Measurements from ENCODE around the gene ATP2A1.
"Not testable (repeated sequence)": the region's sequence is repeated elsewhere in the genome, so short reads cannot be mapped to it uniquely, and the experiment has no call there.

The ATP2A1 gene

DNA sequence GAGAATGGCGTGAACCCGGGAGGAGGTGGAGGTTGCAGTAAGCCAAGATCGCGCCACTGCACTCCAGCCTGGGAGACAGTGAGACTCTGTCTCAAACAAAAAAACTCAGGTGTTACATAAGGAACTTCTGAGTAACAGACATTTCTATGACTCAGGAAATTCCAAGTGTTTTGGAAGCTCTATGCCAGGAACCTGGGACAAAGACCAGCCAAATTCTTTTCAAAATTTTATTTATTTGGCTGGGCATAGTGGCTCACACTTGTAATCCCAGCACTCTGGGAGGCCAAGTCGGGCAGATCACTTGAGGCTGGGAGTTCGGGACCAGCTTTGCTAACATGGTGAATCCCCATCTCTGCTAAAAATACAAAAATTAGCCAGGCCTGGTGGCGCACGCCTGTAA, 19.9 kb upstream of the ATP2A1 start:
- no peak for DNase-seq (ENCODE audit: low read depth in 3 of 3, low spot score in 1 of 3)

DNA sequence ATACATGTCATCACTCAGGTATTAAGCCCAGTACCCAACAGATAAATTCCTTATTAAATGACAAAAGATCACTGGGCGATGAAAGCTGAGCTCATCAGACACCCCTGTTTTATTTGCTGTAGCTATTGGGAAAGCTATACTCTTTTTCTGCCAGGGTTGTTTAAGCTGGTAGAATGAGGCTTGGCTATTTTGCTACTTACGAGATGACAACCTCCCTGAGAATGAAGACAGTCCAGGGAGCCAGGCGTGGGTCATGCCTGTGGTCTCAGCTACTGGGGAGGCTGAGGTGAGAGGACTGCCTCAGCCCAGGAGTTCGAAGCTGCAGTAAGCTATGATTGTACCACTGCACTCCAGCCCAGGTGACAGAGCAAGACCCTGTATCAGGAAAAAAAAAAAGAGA, 19.0 kb upstream of the ATP2A1 start:
- no peak for DNase-seq (ENCODE audit: low read depth in 3 of 3, low spot score in 1 of 3)

DNA sequence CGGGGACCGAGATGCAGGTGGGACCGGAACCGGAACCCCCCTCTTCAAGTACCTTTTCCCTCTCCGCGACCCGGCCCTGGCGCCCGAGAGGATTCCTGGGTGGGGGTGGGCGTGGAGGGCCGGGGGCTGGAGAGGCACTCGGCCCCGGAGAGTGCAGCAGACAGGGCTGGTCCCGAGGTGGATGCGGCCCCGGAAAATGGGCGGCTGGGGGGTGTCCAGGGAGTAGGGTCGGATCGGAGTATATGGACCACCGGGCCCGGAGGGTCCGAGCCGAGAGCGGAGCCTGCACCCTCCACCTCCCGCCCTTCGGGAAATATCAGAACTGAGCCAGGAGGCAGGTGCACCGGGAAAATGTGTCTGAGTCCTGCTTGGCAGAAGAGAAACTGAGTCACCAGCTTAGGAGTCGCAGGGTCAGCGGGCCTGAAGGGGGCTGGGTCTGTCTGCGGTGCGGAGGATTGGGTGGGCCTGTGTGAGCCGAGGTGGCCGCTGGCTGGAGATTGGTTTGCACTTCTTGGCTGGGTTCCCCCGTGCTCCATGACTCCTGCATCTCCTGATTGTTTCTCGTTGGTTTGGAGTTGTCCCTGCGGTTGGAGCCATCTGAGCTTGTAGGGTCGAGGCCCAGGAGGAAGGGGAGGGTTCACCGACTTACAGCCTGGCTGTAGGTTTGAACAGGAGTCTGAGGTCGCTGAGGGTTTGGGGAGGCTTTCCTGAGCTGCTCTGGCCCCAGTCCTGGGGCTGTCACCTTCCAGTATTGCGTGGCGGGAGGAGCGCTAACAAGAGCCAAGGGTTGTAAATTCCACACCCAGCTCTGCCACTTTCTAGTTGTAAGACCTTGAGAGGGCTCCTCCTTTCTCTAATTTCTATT, 14.1 kb upstream of the ATP2A1 start:
- DNase-seq (ENCODE audit: low read depth in 3 of 3, low spot score in 1 of 3) = no peak

DNA sequence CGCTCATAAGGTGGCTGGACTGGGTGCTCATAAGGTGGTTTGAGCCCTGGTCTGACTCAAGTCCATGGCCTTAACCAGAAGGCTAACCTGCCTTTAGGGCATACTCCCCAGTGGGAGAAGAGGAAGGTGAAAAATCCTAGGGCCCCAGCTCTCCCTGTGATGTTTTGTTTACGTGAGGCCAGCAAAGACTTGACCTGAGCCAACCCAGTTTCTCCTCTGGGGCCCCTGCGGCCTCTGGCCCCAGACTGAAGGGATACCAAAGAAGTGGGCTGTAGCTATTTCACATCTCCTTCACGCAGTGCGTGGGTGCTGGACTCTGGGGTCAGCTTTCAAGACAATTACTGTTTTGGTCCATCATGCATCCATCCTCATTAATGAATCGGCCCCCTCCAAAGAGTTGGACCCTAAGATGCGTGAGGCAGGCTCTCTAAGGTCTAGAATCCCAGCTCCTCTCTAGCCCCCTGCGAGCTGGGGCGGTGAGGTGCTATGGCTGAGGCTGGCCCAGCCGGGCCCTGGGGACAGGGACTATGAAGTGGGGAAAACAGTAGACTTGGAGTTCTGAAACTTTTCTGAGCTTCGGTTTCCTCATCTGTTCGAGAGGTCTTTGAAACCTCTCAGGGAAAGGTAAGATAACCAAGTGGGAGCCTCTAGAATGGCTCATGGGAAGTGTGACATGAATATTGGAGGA, 13.1 kb upstream of the ATP2A1 start:
- DNase-seq (ENCODE audit: low read depth in 3 of 3, low spot score in 1 of 3) = no peak

DNA sequence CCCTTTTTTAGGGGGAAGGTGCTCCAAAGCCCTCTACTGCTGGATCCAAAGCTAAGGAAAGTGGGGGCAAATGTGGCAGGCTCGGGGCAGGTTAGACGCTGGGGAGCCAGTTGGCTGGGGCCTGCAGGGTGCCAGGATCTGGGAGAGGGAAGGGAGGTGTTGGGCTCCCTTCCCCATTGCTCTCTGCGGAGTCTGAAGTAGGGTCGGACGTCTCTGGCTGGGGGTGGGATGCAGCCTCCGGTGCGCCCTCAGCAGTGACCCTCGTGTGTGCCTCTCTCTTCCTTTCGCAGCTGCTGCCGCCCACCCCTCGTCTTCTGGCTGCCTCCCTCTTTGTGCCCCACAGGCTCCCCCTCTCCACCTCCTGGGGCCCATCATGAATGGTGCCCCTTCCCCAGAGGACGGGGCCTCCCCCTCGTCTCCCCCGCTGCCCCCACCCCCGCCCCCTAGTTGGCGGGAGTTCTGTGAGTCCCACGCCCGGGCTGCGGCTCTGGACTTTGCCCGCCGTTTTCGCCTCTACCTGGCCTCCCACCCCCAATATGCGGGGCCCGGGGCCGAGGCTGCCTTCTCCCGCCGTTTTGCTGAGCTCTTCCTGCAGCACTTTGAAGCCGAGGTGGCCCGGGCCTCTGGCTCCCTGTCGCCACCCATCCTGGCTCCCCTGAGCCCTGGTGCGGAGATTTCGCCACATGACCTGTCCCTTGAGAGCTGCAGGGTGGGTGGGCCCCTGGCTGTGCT, 12.4 kb upstream of the ATP2A1 start:
- no peak for DNase-seq (ENCODE audit: low read depth in 3 of 3, low spot score in 1 of 3)

DNA sequence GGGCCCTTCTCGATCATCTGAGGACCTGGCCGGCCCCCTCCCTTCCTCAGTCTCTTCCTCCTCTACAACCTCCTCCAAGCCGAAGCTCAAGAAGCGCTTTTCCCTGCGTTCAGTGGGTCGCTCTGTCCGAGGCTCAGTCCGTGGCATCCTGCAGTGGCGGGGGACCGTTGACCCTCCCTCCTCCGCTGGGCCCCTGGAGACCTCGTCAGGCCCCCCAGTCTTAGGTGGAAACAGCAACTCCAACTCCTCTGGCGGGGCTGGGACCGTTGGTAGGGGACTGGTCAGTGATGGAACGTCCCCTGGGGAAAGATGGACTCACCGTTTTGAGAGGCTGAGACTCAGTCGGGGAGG, 11.9 kb upstream of the ATP2A1 start:
- no peak for DNase-seq (ENCODE audit: low read depth in 3 of 3, low spot score in 1 of 3)

DNA sequence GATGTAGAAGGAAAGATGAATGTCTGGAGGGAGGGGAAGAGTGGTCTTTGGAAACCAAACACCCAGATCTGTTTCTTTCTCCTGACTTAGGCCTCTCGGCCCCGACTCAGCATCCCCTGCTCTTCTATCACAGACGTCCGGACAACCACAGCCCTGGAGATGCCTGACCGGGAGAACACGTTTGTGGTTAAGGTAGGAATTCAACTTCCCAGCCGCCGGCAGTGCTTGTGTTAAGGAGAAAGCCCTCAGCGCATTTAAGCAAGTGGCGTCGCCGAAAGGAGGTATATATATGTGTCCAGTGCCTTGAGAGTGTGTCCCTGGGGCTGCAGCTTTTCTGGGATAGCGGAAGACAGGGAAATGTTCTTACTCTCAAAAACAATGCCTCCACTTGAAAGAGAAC, 11.0 kb upstream of the ATP2A1 start:
- DNase-seq (ENCODE audit: low read depth in 3 of 3, low spot score in 1 of 3) = no peak

DNA sequence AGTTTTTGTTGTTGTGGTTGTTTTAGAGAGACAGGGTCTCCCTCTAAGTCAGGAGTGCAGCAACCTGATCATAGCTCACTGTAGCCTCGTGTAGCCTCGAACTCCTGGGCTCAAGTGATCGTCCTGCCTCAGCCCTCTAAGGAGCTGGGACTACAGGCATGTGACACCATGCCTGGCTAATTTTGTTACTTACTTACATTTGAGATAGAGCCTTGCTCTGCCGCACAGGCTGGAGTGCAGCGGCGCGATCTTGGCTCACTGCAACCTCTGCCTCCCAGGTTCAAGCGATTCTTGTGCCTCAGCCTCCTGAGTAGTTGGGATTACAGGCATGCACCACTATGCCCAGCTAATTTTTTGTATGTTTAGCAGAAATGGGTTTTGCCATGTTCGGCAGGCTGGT, 10.6 kb upstream of the ATP2A1 start:
- DNase-seq (ENCODE audit: low read depth in 3 of 3, low spot score in 1 of 3) = not testable (repeated sequence)

DNA sequence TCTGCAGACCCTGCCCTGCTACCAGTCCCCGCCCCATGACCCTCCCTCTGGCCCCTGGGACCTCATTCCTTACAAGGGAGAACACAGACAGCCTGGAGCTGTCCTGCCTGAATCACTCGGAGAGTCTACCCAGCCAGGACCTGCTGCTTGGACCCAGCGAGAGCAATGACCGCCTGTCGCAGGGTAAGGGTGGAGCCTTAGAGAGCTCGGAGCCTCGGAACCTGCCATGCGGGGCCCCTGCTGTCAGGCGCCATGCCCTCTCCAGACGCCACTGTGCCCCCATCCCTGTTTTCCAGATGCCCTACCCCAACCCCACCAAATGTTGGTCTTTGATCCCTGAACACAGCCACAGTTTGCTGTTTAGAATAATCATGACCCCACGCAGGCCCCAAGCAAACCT, 9.1 kb upstream of the ATP2A1 start:
- DNase-seq (ENCODE audit: low read depth in 3 of 3, low spot score in 1 of 3) = no peak

DNA sequence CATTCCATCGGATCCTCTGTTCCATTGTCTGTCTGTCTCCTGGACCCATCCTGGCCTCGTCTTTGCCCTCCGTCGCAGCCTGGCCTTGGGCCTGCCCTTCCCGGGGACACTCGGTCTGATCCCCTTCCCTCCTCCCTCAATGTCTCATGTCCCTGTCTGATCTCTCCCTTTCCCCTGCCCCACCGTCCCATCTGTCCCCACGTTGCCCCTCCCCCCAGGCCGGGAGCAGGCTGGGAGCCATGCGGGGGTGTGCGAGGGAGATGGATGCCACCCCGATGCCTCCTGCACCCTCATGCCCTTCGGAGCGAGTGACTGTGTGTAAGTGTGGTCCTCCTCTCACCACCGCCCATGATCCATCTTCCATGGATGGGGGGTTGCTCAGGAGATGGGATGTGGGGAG, 5.3 kb upstream of the ATP2A1 start:
- DNase-seq (ENCODE audit: low read depth in 3 of 3, low spot score in 1 of 3) = no peak

DNA sequence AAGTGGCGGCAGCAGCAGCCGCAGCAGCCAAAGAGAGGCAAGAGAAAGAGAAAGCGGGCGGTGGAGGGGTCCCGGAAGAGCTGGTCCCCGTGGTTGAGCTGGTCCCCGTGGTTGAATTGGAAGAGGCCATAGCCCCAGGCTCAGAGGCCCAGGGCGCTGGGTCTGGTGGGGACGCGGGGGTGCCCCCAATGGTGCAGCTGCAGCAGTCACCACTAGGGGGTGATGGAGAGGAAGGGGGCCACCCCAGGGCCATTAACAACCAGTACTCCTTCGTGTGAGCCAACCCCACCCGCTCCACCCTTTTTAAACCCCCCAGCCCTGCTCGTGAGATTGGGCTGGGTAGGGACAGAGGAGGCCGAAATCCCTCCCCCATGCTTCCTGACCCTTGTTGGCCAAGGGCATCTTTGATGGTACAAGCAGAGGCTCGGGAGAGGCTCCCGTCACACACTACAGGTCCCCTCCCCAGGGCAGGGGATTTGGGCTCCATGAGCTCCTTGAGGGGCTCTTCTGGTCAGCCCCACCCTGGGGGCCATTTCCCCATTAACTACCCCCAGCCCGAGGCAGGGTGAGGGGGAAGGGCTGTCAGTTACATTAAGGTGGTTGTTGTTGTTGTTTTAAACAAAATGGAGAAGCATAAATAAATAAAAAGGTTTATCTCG, 4.6 kb upstream of the ATP2A1 start:
- DNase-seq (ENCODE audit: low read depth in 3 of 3, low spot score in 1 of 3) = peak in 2 of 3 donors; percentile 34 to 57

DNA sequence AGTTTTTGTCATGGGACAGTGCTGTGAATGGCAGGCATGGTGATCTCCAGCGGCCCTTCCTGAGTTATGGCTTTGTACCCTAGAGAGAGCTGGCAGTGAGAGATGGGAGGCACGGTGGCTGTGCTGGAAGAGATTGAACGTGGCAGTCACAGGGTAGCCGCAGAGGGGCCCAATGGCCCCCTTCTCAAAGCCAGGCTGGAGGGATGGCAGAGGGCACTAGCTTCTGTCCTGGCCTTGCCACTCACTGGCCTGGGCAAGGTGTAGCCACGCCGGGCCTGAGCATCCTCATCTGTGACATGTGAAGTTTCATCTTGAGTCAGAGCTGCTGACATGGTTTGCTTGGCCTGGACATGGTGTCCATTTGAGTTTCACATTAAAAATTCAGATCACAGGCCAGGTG, 3.9 kb upstream of the ATP2A1 start:
- DNase-seq (ENCODE audit: low read depth in 3 of 3, low spot score in 1 of 3) = no peak

DNA sequence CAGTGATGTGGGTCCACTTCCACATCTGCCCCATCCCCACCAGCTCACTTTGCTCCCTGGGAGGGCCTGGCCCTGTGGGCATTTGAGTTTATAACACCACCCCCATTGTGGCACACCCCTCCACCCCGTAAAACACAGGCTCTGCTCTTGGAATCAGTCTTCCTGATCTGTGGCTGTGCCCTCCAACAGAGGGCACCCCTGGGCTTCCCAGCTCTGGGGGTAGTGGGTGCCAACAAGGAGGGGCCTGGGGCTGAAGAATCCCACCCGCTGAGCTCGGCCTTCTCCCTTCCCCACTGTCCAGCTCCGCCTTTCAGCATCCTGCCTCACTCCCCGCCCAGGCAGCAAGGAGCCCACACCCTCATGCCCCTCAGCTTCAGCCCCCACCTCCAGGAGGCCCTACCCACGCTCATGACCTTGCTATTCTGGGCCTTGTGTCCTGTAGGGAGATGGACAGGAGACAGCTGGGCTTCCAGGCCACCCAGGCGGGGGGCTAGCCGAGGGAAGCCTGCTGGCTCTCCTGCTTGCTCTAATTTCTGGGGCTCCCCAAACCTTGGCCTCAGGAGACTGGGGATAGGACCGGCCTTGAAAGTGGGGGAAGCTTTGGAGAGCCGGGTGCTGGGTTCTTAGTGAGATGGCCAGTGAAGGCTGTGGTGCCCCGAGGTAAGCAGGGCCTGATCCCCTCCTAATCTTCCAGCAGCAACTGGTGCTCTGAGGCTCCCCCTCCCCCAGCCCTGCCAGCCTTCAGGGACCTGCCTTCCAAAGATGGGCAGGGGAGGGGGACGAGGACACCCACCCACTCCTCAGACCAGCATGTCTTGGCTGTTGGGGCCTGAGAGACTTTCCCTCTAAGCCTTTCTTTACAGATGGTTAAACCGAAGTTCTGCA, 2.9 kb upstream of the ATP2A1 start:
- no peak for DNase-seq (ENCODE audit: low read depth in 3 of 3, low spot score in 1 of 3)

DNA sequence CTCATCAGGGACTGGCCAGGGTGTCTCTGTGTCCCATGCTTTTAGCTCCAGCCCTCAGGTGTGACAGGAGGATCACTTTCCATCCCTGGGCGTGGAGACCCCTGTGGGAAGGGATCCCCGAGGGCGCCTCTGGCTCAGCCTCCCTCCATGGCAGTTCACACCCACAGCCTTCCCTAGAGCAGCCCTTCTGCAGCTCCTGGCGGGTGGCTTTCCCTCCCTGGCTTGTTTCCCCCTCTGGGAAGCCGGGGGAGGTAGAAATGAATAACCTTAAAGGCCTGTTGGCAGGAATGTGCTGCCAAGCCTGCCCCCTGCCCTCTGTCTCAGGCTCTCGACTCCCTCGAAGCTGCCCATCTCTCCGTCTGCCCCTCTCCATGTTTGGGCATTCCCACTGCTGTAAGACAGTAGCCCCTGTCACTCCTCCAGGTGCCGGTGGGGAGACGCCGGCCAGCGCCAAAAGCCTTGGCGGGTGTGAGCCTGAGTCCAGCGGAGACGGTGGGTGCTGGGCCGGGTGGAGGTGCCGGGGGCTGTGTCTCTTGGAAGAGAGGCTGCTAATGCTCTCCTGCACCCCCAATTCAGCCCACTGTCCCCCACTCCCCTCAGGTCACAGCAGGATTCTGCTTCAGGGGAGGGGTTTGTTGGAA, 2.1 kb upstream of the ATP2A1 start:
- DNase-seq (ENCODE audit: low read depth in 3 of 3, low spot score in 1 of 3) = no peak

DNA sequence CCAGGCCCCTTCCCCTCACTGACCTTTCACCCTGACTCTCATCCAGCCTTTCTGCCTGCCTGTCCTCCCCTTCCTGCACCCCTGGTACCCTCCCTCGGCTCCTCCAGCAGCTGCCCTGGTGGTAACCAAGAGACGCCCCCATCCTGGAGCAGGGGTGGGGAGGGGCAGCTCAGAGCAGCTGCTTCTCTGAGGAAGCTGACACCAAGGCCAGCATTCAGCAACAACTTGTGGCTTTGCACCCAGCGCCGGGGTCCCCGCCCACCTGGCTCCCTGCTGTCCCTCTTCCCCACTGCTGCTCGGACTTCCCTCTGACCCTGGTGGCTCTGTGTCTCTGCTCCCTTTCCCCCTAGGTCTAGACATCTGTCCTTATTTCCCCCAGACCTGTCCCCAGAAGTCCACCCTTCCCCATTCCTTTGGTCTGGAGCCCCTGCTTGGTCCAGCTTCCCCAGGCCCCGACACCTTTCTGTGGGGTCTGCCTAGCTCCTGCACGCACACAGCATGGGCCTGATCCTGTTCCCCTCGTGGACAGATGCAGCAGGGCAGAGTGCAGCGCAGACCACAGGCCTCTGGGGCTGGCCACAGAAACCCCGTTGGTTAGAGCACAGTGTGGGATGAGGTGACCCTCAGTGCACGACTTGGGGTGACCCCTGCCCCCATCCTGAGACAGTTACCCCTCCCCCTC, 1.2 kb upstream of the ATP2A1 start:
- DNase-seq (ENCODE audit: low read depth in 3 of 3, low spot score in 1 of 3) = no peak

DNA sequence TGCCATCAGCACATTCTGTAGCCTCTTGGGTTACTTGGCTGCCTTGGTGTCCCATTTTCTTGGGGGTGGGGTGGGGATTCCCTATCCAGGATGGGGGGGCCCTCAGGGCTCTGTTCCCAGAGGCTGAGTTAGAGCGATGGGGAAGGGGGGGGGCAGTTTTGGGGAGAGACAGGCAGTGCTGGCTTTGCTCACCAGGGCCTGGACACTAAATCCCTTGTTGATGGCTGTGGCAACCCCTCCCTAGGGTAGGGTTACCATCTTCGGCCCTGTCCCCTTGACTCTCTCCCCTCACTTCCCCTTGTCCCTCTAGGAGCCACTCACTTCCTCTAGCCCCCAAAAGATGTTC, 660 bp upstream of the ATP2A1 start:
- no peak for DNase-seq (ENCODE audit: low read depth in 3 of 3, low spot score in 1 of 3)

DNA sequence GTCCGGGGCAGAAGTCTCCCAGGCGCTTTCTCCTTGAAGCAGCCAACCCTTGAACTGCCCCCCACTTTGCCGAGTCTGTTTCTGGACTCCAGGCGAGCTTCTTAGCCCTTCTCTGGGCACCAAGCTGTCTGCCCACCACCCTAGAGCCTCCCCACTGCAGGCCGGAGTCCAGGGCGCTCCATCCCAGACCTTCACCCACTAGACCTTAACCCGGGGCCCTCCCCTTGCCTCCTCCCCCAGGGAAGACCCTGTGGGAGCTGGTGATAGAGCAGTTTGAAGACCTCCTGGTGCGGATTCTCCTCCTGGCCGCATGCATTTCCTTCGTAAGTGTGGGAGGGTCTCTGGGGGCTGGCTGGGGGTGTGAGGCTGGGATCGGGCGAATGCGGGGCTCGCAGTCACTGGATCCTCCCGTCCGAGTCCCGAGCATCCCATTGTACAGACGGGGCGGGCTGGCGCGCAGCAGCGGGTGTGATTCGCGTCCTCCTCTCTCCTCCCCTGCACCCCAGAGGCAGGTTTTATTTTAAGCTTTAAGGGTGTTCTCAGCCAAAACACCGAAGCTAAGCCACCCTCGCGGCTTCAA, 1.1 kb downstream of the ATP2A1 start:
- DNase-seq (ENCODE audit: low read depth in 3 of 3, low spot score in 1 of 3) = no peak

DNA sequence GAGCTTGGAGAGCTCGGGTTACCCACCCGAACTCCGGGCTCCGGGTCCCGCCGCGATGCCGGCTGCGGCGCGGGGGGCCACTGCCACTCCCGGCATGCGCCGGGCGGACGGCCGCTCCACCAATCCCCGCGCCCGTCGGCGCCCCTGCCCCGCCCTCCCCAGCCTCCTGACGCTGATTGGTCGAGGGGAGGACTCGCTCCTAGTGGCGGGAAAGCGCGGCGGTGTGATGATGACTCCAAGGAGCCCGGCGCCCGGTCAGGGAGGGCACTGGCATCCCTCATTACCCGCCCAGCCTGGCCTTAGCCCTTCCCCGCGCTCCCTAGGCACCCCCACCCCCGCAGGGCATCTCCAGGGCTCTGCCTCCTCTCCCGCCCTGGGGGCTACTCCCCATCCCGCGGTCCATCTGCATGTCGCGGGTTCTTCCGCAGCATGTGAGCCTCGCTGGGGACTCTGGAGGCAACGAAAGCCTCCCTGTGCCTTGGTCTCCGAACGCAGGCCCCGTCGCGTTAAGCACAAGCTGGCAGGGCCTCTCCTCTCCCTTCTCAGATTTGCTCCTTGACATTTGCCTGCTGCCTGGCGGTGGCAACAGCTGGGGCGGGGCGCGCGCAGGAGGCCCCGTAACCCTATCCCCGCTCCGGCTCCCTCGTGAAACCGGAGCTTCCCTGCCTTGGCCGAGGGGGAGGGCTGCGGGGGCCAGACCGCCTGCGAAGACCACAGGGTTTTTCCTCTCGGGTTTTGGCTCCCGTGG, 1.7 kb downstream of the ATP2A1 start:
- DNase-seq (ENCODE audit: low read depth in 3 of 3, low spot score in 1 of 3) = peak; percentile 65 to 84 (median 78)

DNA sequence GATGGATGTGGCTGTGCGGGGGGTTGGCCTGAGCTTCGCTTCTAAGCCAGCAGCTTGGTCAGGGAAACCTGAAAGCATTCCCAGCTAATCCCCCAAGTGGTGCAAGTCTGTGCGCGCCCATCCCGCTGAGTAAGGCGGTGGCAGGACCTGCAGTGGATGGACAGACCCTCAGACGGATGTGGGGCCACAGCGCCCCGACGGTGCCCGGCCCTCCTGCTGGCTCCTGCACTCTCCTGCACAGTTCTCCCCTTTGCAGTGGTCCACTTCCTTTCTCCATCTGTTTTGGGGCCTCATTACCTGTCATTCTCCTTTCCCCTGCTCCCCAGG, 2.3 kb downstream of the ATP2A1 start:
- no peak for DNase-seq (ENCODE audit: low read depth in 3 of 3, low spot score in 1 of 3)
